B cell (primary cell): ENCODE results near the gene GPR142. TPM values are rescaled to one million over a fixed set of nuclear protein-coding genes. Genes with fewer than 3 reads are reported as not detected.

ENCODE experiments used
- ATAC-seq: fragments of 200-7000 bp; cut with Tn5 transposase; one replicate; pipeline ENCODE4 v1.10.0; 2021; ENCODE audit warnings: low read depth, mild to moderate bottlenecking, moderate number of reproducible peaks, moderate library complexity
- CTCF ChIA-PET: fragments of 350-600 bp; sonication (Branson Sonifier 250); formaldehyde crosslinking; loops from one replicate; lab custom pipeline; 2021; ENCODE audit warnings: antibody characterized with exemption, inconsistent platforms; lab: Charles Lee
- POLR2A ChIA-PET: fragments of 350-600 bp; sonication (Branson Sonifier 250); formaldehyde crosslinking; loops from one replicate; lab custom pipeline; 2021; ENCODE audit warnings: antibody characterized with exemption; lab: Charles Lee
- DNase-seq: peaks from one replicate; pipeline ENCODE4 v3.0.0; 2013
- H2AFZ ChIP-seq: 2 replicates; pipeline ENCODE4 v1.6.1; 2012; ENCODE audit warnings: mild to moderate bottlenecking, low read depth, low read length; ENCODE audit not compliant: insufficient read depth, poor library complexity, severe bottlenecking
- H3K27ac ChIP-seq, 2 donors: 1 replicate in 1 of 2; 2 replicates in 1 of 2; pipeline ENCODE4 v1.5.1; 2012 to 2013; ENCODE audit warnings: low read length in 2 of 2, mild to moderate bottlenecking in 2 of 2, moderate library complexity in 1 of 2
- H3K27me3 ChIP-seq, 4 experiments: fragments of 200-600 bp in 1 of 4; sonication (generic) in 1 of 4; replicated peaks in 1 of 4; 1 replicate in 2 of 4; 2 replicates in 2 of 4; pipeline versions ENCODE4 v1.6.1 to v1.7.0; 2013 to 2016; ENCODE audit warnings: low read length in 3 of 4, mild to moderate bottlenecking in 2 of 4, mixed read lengths in 1 of 4, moderate library complexity in 1 of 4; ENCODE audit not compliant: insufficient read depth in 4 of 4, control insufficient read depth in 3 of 4; ENCODE audit errors: control extremely low read depth in 1 of 4
- H3K36me3 ChIP-seq, 2 experiments: replicated peaks in 1 of 2; 1 replicate in 1 of 2; 2 replicates in 1 of 2; pipeline versions ENCODE4 v1.6.1 to v1.7.1; 2013; ENCODE audit warnings: low read length in 1 of 2; ENCODE audit not compliant: insufficient read depth in 2 of 2, control insufficient read depth in 1 of 2; ENCODE audit errors: control extremely low read depth in 1 of 2, extremely low read depth in 1 of 2
- H3K4me1 ChIP-seq, 2 donors: fragments of 200-600 bp in 1 of 2; sonication (generic) in 1 of 2; 1 replicate in 1 of 2; 2 replicates in 1 of 2; pipeline versions ENCODE4 v1.5.1 to v1.6.1; 2013 to 2017; ENCODE audit warnings: low read length in 2 of 2; ENCODE audit not compliant: control insufficient read depth in 2 of 2, insufficient read depth in 2 of 2
- H3K4me2 ChIP-seq: replicated peaks from 2 replicates; pipeline ENCODE3; 2012; ENCODE audit warnings: mild to moderate bottlenecking, low read depth, low read length; ENCODE audit not compliant: poor library complexity, severe bottlenecking
- H3K4me3 ChIP-seq, 5 experiments: fragments of 200-600 bp in 1 of 5; sonication (generic) in 1 of 5; 1 replicate in 3 of 5; 2 replicates in 2 of 5; pipeline versions ENCODE4 v1.5.1 to v1.7.0; 2011 to 2016; ENCODE audit warnings: low read length in 4 of 5, mild to moderate bottlenecking in 4 of 5, low read depth in 2 of 5, control low read depth in 1 of 5, moderate library complexity in 1 of 5; ENCODE audit not compliant: insufficient read depth in 1 of 5; ENCODE audit errors: control extremely low read depth in 1 of 5, extremely low read depth in 1 of 5
- H3K79me2 ChIP-seq: fragments of 200-600 bp; sonication (generic); one replicate; pipeline ENCODE4 v1.6.0; 2016; ENCODE audit warnings: low read length; ENCODE audit not compliant: control insufficient read depth, insufficient read depth
- H3K9ac ChIP-seq: fragments of 200-600 bp; sonication (generic); 2 replicates; pipeline ENCODE4 v1.6.1; 2017; ENCODE audit warnings: mild to moderate bottlenecking, low read length, moderate library complexity
- H3K9me3 ChIP-seq, 3 donors: one replicate each; pipeline versions ENCODE4 v1.6.1 to v1.7.1; 2013; ENCODE audit warnings: low read length in 2 of 3; ENCODE audit not compliant: control insufficient read depth in 2 of 3, insufficient read depth in 1 of 3; ENCODE audit errors: control extremely low read depth in 1 of 3
- H4K20me1 ChIP-seq: 2 replicates; pipeline ENCODE4 v1.6.0; 2012; ENCODE audit warnings: mild to moderate bottlenecking, low read length; ENCODE audit not compliant: insufficient read depth, control insufficient read depth, poor library complexity, severe bottlenecking
- H3K27ac Mint-ChIP-seq: one replicate; pipeline ENCODE4 v1.8.0; 2021; ENCODE audit warnings: mixed read lengths
- H3K27me3 Mint-ChIP-seq: one replicate; pipeline ENCODE4 v1.8.0; 2021; ENCODE audit warnings: mixed read lengths
- H3K4me1 Mint-ChIP-seq: one replicate; pipeline ENCODE4 v1.8.0; 2021; ENCODE audit warnings: mixed read lengths
- H3K4me3 Mint-ChIP-seq: one replicate; pipeline ENCODE4 v1.8.0; 2021; ENCODE audit warnings: mixed read lengths
- H3K9me3 Mint-ChIP-seq: one replicate; pipeline ENCODE4 v1.8.0; 2022; ENCODE audit warnings: mixed read lengths; ENCODE audit not compliant: insufficient read depth
- CTCF ChIP-seq: fragments of 200-600 bp; IDR thresholded peaks from one replicate; pipeline ENCODE4 v1.8.0; 2022; ENCODE audit warnings: antibody characterized with exemption, mild to moderate bottlenecking
- EZH2 ChIP-seq: IDR thresholded peaks from 2 replicates; pipeline ENCODE4 v1.6.1; 2012; ENCODE audit warnings: borderline replicate concordance, low read depth, mild to moderate bottlenecking, moderate library complexity, low read length; ENCODE audit not compliant: insufficient read depth, poor library complexity, severe bottlenecking
- WGBS: methylation state at CpG from one replicate; pipeline ENCODE4 v1.1.5; 2013; ENCODE audit warnings: missing lambda C conversion rate; ENCODE audit not compliant: insufficient coverage; 5-methylcytosine and 5-hydroxymethylcytosine counted together
- intact Hi-C: fragments of 100-400 bp; cut with micrococcal nuclease; formaldehyde crosslinking; loops from one replicate; pipeline ENCODE4 v1.10.0; 2022
- polyA plus RNA-seq: library from polyadenylated mRNA; depleted of rRNA; stranded (reverse); fragments of >200 nt; gene quantifications from 2 replicates; pipeline ENCODE4 v1.2.3, GENCODE V29; 2012
- total RNA-seq, 2 donors: library from RNA; stranded (reverse); fragments of 120-200 nt in 1 of 2; gene quantifications; 1 replicate in 1 of 2; 2 replicates in 1 of 2; pipeline versions ENCODE4 v1.2.3 to v1.2.4, GENCODE V29; 2013 to 2022

Gene GPR142
- total and polyA plus RNA-seq, 2 donors (not counting 1 experiment from before 2014, with no cell fraction given), result not detected

- ATAC-seq (no peak), DNase-seq (no peak)
- Histone ChIP-seq H3K9me3 (no peaks in the 10 kb centered on the region), H2AFZ (no peak overlapping the region), H3K27me3 (peaks cover 0 to 29% (median 6%) of the 10 kb centered on the region in 4 experiments), H3K4me2 (no peak overlapping the region), H3K4me1 (peaks cover 12 to 16% of the 10 kb centered on the region in 2 donors), H3K79me2 (no peaks in the 10 kb centered on the region), H3K36me3 (no peaks in the 10 kb centered on the region), H4K20me1 (no peaks in the 10 kb centered on the region), H3K27ac (no peak overlapping the region), H3K4me3 (no peak overlapping the region), H3K9ac (no peak overlapping the region)
- TF ChIP-seq EZH2 (no peak), CTCF (no peak)
- WGBS, result 98% methylated on average over 8 of the region's 9 CpGs
- no peak overlapping the region for H3K4me3 Mint-ChIP-seq
- ChIA-PET POLR2A (no interaction called here), CTCF (no interaction called here)
- H3K27ac Mint-ChIP-seq, result no peak overlapping the region
- peaks cover 12% of the 10 kb centered on the region for H3K4me1 Mint-ChIP-seq
- H3K27me3 Mint-ChIP-seq, result peaks cover 19% of the 10 kb centered on the region
- intact Hi-C loops, result no loop called here
- no peaks in the 10 kb centered on the region for H3K9me3 Mint-ChIP-seq
Measured at GRCh38 chr17:74372426-74372825, 5.1 kb downstream of the GPR142 start.

DNA sequence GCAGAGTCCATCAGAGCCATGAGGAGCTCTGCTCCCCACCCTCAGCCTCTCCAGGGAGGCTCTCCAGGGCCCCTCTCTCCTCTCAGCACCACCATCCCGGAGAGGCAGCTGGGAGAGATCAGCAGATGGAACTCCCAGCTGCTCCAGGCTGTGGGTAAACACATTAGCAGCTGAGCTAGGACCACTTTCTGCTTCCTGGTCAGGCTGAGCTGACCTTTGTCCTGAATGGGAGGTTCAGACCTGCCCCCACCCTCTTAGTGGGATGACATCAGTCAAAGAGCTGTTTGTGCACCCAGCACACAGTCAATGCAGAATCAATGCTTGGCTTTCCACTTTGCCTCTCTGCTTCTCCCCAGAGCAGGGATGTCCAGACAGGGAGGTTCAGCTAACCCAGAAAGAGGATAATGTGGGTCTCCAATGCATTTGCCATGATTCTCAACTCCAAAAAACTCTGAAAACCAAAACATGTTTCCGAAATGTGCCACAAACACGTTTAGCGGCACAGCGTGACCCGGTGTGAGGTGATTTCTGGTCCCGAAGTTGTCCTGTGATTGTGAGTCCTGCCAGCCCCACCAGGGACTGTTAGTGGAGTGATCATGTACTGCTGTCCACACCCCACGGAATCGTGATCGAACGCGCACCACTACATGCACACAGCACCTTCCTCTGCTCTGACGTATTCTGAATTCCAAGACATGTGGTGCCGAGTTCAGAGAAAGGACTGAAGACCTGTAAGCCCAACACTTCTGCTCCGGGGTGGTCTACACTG, 6.7 kb downstream of the GPR142 start:
- Mint-ChIP-seq H3K9me3 (no peaks in the 10 kb centered on the region), H3K4me3 (no peak overlapping the region), H3K27ac (no peak overlapping the region), H3K4me1 (peaks cover 4% of the 10 kb centered on the region), H3K27me3 (peaks cover 20% of the 10 kb centered on the region)
- ChIA-PET POLR2A (no interaction called here), CTCF (interaction anchor here (0.6 to 2.3 kb wide), 3 partner anchors 19 to 192 kb away, joined by 3 to 6 read pairs (median 3); no protein-coding TSS in a partner anchor)
- no peak overlapping the region for H3K27ac ChIP-seq
- H3K4me3 ChIP-seq, result no peak overlapping the region
- WGBS, result 93% methylated on average over 11 of the region's 15 CpGs
- ATAC-seq (no peak), DNase-seq (no peak)
- peaks cover 0 to 21% (median 3%) of the 10 kb centered on the region in 4 experiments for H3K27me3 ChIP-seq
- no peaks in the 10 kb centered on the region for H4K20me1 ChIP-seq
- no peak overlapping the region for H3K9ac ChIP-seq
- H3K4me1 ChIP-seq, result peaks cover 5 to 6% of the 10 kb centered on the region in 2 donors
- no peaks in the 10 kb centered on the region for H3K9me3 ChIP-seq
- H3K79me2 ChIP-seq, result no peaks in the 10 kb centered on the region
- intact Hi-C loops, result no loop called here
- no peaks in the 10 kb centered on the region for H3K36me3 ChIP-seq
- no peak overlapping the region for H2AFZ ChIP-seq
- no peak for TF ChIP-seq CTCF
- no peak for TF ChIP-seq EZH2
- H3K4me2 ChIP-seq, result no peak overlapping the region
